Transverse colon (tissue), 4 donors: ENCODE measurements around the gene LSAMP.

Source experiments
- CTCF ChIP-seq, 5 experiments: fragments of 200-600 bp in 3 of 5; fragments of 450-650 bp in 2 of 5; sonication (generic) in 3 of 5; IDR thresholded peaks; 1 replicate in 2 of 5; 2 replicates in 3 of 5; pipeline ENCODE4 v1.5.1; 2016 to 2017; ENCODE audit warnings: antibody characterized with exemption in 5 of 5, inconsistent platforms in 3 of 5, mild to moderate bottlenecking in 2 of 5, moderate library complexity in 1 of 5
- POLR2A ChIP-seq: fragments of 450-650 bp; IDR thresholded peaks from one replicate; pipeline ENCODE4 v1.6.1; 2016; ENCODE audit warnings: antibody characterized with exemption, mild to moderate bottlenecking, moderate library complexity
- POLR2AphosphoS5 ChIP-seq, 3 donors: sonication (generic); formaldehyde crosslinking; IDR thresholded peaks; one replicate each; pipeline ENCODE4 v1.6.1; 2016; ENCODE audit warnings: antibody characterized with exemption in 3 of 3

- no peak for TF ChIP-seq CTCF (IDR thresholded peaks at IDR 0.05)
- TF ChIP-seq POLR2AphosphoS5 (IDR thresholded peaks at IDR 0.05), result no peak
- TF ChIP-seq POLR2A, result no peak
Observed at GRCh38 chr3:116233711-116234357, 211.5 kb downstream of the LSAMP start.
